ENCODE measurements around the gene ZNF865.

DNA sequence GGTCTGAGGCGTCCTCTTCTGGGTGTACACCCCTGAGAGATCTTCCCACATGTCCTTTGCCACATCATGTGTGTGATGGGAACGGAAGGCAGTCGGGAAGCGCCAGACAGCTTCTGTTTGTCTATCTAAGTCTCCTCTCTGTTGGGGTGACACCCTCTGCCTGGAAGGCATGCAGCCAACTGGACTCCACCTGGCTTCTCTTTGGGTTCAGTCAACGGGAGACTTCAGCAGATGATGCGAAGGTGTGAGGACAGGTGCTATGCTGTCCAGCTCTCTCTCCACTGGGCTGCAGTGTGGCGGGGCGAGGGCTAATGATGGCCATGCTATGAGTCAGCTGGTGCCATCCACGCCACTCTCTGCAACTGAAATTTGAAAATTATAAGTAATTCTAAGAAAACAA is 45.8 kb upstream of the ZNF865 start:
- TF ChIP-seq, protein P1, sequence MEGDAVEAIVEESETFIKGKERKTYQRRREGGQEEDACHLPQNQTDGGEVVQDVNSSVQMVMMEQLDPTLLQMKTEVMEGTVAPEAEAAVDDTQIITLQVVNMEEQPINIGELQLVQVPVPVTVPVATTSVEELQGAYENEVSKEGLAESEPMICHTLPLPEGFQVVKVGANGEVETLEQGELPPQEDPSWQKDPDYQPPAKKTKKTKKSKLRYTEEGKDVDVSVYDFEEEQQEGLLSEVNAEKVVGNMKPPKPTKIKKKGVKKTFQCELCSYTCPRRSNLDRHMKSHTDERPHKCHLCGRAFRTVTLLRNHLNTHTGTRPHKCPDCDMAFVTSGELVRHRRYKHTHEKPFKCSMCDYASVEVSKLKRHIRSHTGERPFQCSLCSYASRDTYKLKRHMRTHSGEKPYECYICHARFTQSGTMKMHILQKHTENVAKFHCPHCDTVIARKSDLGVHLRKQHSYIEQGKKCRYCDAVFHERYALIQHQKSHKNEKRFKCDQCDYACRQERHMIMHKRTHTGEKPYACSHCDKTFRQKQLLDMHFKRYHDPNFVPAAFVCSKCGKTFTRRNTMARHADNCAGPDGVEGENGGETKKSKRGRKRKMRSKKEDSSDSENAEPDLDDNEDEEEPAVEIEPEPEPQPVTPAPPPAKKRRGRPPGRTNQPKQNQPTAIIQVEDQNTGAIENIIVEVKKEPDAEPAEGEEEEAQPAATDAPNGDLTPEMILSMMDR (conservative IDR thresholded peaks at IDR 0.05; ENCODE audit: low read depth, low read length): no peak
- TF ChIP-seq MXI1 (IDR thresholded peaks at IDR 0.05; ENCODE audit: borderline replicate concordance, low read depth, low read length) (no peak), POLR2A (IDR thresholded peaks at IDR 0.05; ENCODE audit: low read depth, low read length) (no peak), FOS (IDR thresholded peaks at IDR 0.05; ENCODE audit: low read depth, low read length) (no peak), RCOR1 (IDR thresholded peaks at IDR 0.05; ENCODE audit: insufficient replicate concordance, low read length) (no peak), SMC3 (IDR thresholded peaks at IDR 0.05; ENCODE audit: low read depth, low read length) (no peak), CEBPB (IDR thresholded peaks at IDR 0.05; ENCODE audit: low read depth, low read length) (no peak), RAD21 (IDR thresholded peaks at IDR 0.05; ENCODE audit: low read length) (no peak), MAZ (IDR thresholded peaks at IDR 0.05; ENCODE audit: borderline replicate concordance, low read depth, low read length) (no peak)
- TF ChIP-seq, protein P2, sequence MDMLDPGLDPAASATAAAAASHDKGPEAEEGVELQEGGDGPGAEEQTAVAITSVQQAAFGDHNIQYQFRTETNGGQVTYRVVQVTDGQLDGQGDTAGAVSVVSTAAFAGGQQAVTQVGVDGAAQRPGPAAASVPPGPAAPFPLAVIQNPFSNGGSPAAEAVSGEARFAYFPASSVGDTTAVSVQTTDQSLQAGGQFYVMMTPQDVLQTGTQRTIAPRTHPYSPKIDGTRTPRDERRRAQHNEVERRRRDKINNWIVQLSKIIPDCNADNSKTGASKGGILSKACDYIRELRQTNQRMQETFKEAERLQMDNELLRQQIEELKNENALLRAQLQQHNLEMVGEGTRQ (IDR thresholded peaks at IDR 0.05; ENCODE audit: low read depth, low read length): no peak

Measured in IMR-90 (cell line).